ENCODE data around the gene SLC30A5. TPM values are rescaled to one million over a fixed set of nuclear protein-coding genes. Genes with fewer than 3 reads are reported as not detected.

SLC30A5 gene
- polyA plus RNA-seq, 1 donor (not counting 4 experiments of a cell fraction or from before 2014, with no cell fraction given), result 43.4 TPM

- H3K36me3 ChIP-seq (ENCODE audit: control insufficient read depth in 2 of 2, extremely low read depth in 1 of 2, insufficient read depth in 2 of 2, low read length in 2 of 2), result peaks cover 2 to 6% of the 10 kb centered on the region in 2 experiments
- no peak for FAIRE-seq
Measured at GRCh38 chr5:69130241-69130640, 36.4 kb downstream of the SLC30A5 start.

GRCh38 chr5:69131304-69131703 lies 37.5 kb downstream of the SLC30A5 start:
- Histone ChIP-seq H3K4me3 (ENCODE audit: control insufficient read depth in 2 of 3, extremely low read depth in 1 of 3, insufficient read depth in 2 of 3, low read depth in 1 of 3, low read length in 3 of 3) (no peak overlapping the region), H3K27me3 (ENCODE audit: control insufficient read depth, extremely low read depth, insufficient read depth, low read length) (no peaks in the 10 kb centered on the region), H4K20me1 (ENCODE audit: control insufficient read depth, extremely low read depth, insufficient read depth, low read length) (no peaks in the 10 kb centered on the region), H3K9me1 (ENCODE audit: control insufficient read depth, extremely low read depth, insufficient read depth, low read length) (no peaks in the 10 kb centered on the region), H3K27ac (ENCODE audit: control insufficient read depth, insufficient read depth, low read length) (no peak overlapping the region), H3K79me2 (ENCODE audit: control insufficient read depth, insufficient read depth, low read length) (no peaks in the 10 kb centered on the region), H3K4me2 (ENCODE audit: control insufficient read depth, extremely low read depth, insufficient read depth, low read depth, low read length) (no peak overlapping the region), H3K9me3 (ENCODE audit: control insufficient read depth, low read depth, low read length) (no peaks in the 10 kb centered on the region), H3K9ac (ENCODE audit: control insufficient read depth, extremely low read depth, insufficient read depth, low read length) (no peak overlapping the region), H2AFZ (ENCODE audit: control insufficient read depth, low read length) (no peak overlapping the region), H3K36me3 (ENCODE audit: control insufficient read depth in 2 of 2, extremely low read depth in 1 of 2, insufficient read depth in 2 of 2, low read length in 2 of 2) (peaks cover 2 to 6% of the 10 kb centered on the region in 2 experiments), H3K4me1 (ENCODE audit: control insufficient read depth, extremely low read depth, insufficient read depth, low read length) (peaks cover 3% of the 10 kb centered on the region)
- DNase-seq (ENCODE audit: low read depth, low spot score), result no peak
- no peak for TF ChIP-seq CTCF (optimal IDR thresholded peaks at IDR 0.05 in 1 of 3, IDR thresholded peaks at IDR 0.05 in 1 of 3, conservative IDR thresholded peaks at IDR 0.05 in 1 of 3; ENCODE audit: extremely low read depth in 1 of 3, insufficient read depth in 2 of 3, low read length in 3 of 3)
- no peak for TF ChIP-seq EZH2 (IDR thresholded peaks at IDR 0.05; ENCODE audit: low read length)
- no peak for FAIRE-seq
- dilution Hi-C loops (cut with MboI; ENCODE audit: extremely low pct_ligation_motif_present, low sequenced_read_pairs), result no loop called here

More at GRCh38 chr5:69130241-69130640, 36.4 kb downstream of the SLC30A5 start:
- no peak overlapping the region for H3K4me2 ChIP-seq (ENCODE audit: control insufficient read depth, extremely low read depth, insufficient read depth, low read depth, low read length)
- H3K9ac ChIP-seq (ENCODE audit: control insufficient read depth, extremely low read depth, insufficient read depth, low read length), result no peak overlapping the region
- H4K20me1 ChIP-seq (ENCODE audit: control insufficient read depth, extremely low read depth, insufficient read depth, low read length), result no peaks in the 10 kb centered on the region
- no peaks in the 10 kb centered on the region for H3K79me2 ChIP-seq (ENCODE audit: control insufficient read depth, insufficient read depth, low read length)
- peaks cover 3% of the 10 kb centered on the region for H3K4me1 ChIP-seq (ENCODE audit: control insufficient read depth, extremely low read depth, insufficient read depth, low read length)
- no peak for DNase-seq (ENCODE audit: low read depth, low spot score)
- no peaks in the 10 kb centered on the region for H3K9me3 ChIP-seq (ENCODE audit: control insufficient read depth, low read depth, low read length)
- H3K4me3 ChIP-seq (ENCODE audit: control insufficient read depth in 2 of 3, extremely low read depth in 1 of 3, insufficient read depth in 2 of 3, low read depth in 1 of 3, low read length in 3 of 3), result no peak overlapping the region
- no peak overlapping the region for H3K27ac ChIP-seq (ENCODE audit: control insufficient read depth, insufficient read depth, low read length)
- dilution Hi-C loops (cut with MboI; ENCODE audit: extremely low pct_ligation_motif_present, low sequenced_read_pairs), result no loop called here
- no peak overlapping the region for H2AFZ ChIP-seq (ENCODE audit: control insufficient read depth, low read length)
- no peak for TF ChIP-seq CTCF (optimal IDR thresholded peaks at IDR 0.05 in 1 of 3, IDR thresholded peaks at IDR 0.05 in 1 of 3, conservative IDR thresholded peaks at IDR 0.05 in 1 of 3; ENCODE audit: extremely low read depth in 1 of 3, insufficient read depth in 2 of 3, low read length in 3 of 3)
- TF ChIP-seq EZH2 (IDR thresholded peaks at IDR 0.05; ENCODE audit: low read length), result no peak
- H3K27me3 ChIP-seq (ENCODE audit: control insufficient read depth, extremely low read depth, insufficient read depth, low read length), result no peaks in the 10 kb centered on the region
- H3K9me1 ChIP-seq (ENCODE audit: control insufficient read depth, extremely low read depth, insufficient read depth, low read length), result no peaks in the 10 kb centered on the region

All from keratinocyte (primary cell).